Measurements from ENCODE around the gene SETD6. TPM values are rescaled to one million over a fixed set of nuclear protein-coding genes. Genes with fewer than 3 reads are reported as not detected.

SETD6 gene
- total and polyA plus RNA-seq, 2 donors (not counting 1 experiment from before 2014, with no cell fraction given), result 7.2 to 7.9 TPM

DNA sequence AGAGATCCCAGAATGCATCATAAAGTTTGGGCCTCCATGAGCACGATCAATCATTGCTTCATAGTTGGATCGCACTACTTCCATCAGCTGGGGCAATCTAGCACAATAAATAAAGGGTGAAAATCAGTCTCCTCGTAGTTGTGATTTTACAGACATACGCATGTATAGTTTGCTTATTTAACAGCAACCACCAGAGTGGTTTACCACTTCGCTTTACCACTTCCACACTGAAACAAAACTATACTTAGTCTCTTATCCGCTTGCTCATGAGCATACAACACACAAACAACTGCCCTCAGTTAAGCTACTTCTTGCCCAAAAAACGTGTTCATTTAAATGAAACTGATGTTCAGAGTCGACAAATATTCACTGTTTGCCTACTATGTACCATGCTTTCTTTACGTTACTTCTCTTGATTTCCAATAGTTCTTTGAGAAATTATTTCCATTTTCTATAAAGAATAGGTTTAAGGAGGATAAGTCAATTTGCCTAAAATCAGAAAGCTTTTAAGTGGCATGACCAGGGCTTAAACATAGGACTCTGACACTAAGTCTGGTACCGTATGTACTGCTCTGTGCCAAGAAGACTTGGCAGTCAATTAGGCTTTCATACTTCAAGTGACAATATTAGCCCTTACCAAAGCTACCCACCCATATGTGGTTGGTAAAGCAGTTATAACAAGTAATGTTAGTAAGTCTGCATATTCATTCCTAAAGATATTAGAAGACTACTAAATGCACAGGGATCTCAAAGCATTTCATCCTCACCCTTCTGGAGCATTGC, 22.0 kb downstream of the SETD6 start:
- Histone ChIP-seq H3K4me1 (ENCODE audit: control insufficient read depth, extremely low read depth, insufficient read depth, low read length) (no peaks in the 10 kb centered on the region), H3K4me3 (replicated peaks in 1 of 4; ENCODE audit: control extremely low read depth in 1 of 4, insufficient read depth in 1 of 4, low read depth in 3 of 4, low read length in 4 of 4) (no peak overlapping the region), H3K4me2 (ENCODE audit: extremely low read depth, insufficient read depth, low read length) (no peak overlapping the region), H3K9ac (ENCODE audit: insufficient read depth, low read length) (no peak overlapping the region), H3K79me2 (ENCODE audit: control insufficient read depth, insufficient read depth, low read length) (no peaks in the 10 kb centered on the region), H3K27ac (ENCODE audit: insufficient read depth, low read length) (no peak overlapping the region), H3K9me3 (ENCODE audit: control insufficient read depth, insufficient read depth, low read depth, low read length) (no peaks in the 10 kb centered on the region), H3K27me3 (ENCODE audit: control insufficient read depth, insufficient read depth, low read length) (no peaks in the 10 kb centered on the region), H2AFZ (ENCODE audit: low read length) (no peak overlapping the region), H3K36me3 (ENCODE audit: control insufficient read depth, insufficient read depth, low read length) (peaks cover 17% of the 10 kb centered on the region), H4K20me1 (ENCODE audit: control insufficient read depth, extremely low read depth, insufficient read depth, low read length) (no peaks in the 10 kb centered on the region)
- TF ChIP-seq CTCF (conservative IDR thresholded peaks at IDR 0.05 in 1 of 2, IDR thresholded peaks at IDR 0.05 in 1 of 2; ENCODE audit: low read depth in 1 of 2, low read length in 2 of 2) (no peak), EZH2 (IDR thresholded peaks at IDR 0.05; ENCODE audit: low read length, missing control alignments) (no peak)
- DNase-seq (ENCODE audit: low read depth in 2 of 2), result no peak

DNA sequence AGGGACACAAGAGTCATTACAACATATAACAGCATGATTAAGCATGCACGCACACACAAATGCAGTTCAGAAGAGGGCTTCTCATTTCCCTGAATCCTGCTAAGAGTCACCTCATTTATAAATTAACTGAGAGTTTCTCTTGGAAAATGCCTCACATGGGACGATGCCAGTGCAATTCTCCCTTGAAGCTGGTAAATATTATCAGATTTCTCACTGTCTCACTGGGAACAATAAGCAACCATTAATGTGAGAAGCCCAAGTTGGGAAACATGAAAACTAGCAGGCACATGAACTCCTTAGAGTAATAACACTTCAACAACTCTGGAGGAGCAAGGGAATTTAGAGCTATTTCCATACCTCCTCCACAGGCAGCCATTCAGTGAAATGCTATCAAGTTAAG, 26.4 kb downstream of the SETD6 start:
- peaks cover 16% of the 10 kb centered on the region for H3K36me3 ChIP-seq (ENCODE audit: control insufficient read depth, insufficient read depth, low read length)
- H3K4me1 ChIP-seq (ENCODE audit: control insufficient read depth, extremely low read depth, insufficient read depth, low read length), result no peaks in the 10 kb centered on the region
- H4K20me1 ChIP-seq (ENCODE audit: control insufficient read depth, extremely low read depth, insufficient read depth, low read length), result no peaks in the 10 kb centered on the region
- H3K4me3 ChIP-seq (replicated peaks in 1 of 4; ENCODE audit: control extremely low read depth in 1 of 4, insufficient read depth in 1 of 4, low read depth in 3 of 4, low read length in 4 of 4), result no peak overlapping the region
- no peaks in the 10 kb centered on the region for H3K9me3 ChIP-seq (ENCODE audit: control insufficient read depth, insufficient read depth, low read depth, low read length)
- no peak for DNase-seq (ENCODE audit: low read depth in 2 of 2)
- H3K4me2 ChIP-seq (ENCODE audit: extremely low read depth, insufficient read depth, low read length), result no peak overlapping the region
- H2AFZ ChIP-seq (ENCODE audit: low read length), result no peak overlapping the region
- no peak overlapping the region for H3K9ac ChIP-seq (ENCODE audit: insufficient read depth, low read length)
- no peak for TF ChIP-seq CTCF (conservative IDR thresholded peaks at IDR 0.05 in 1 of 2, IDR thresholded peaks at IDR 0.05 in 1 of 2; ENCODE audit: low read depth in 1 of 2, low read length in 2 of 2)
- TF ChIP-seq EZH2 (IDR thresholded peaks at IDR 0.05; ENCODE audit: low read length, missing control alignments), result no peak
- H3K27me3 ChIP-seq (ENCODE audit: control insufficient read depth, insufficient read depth, low read length), result no peaks in the 10 kb centered on the region
- H3K79me2 ChIP-seq (ENCODE audit: control insufficient read depth, insufficient read depth, low read length), result no peaks in the 10 kb centered on the region
- no peak overlapping the region for H3K27ac ChIP-seq (ENCODE audit: insufficient read depth, low read length)

- no peak for DNase-seq (ENCODE audit: low read depth in 2 of 2)
- TF ChIP-seq EZH2 (IDR thresholded peaks at IDR 0.05; ENCODE audit: low read length, missing control alignments) (no peak), CTCF (conservative IDR thresholded peaks at IDR 0.05 in 1 of 2, IDR thresholded peaks at IDR 0.05 in 1 of 2; ENCODE audit: low read depth in 1 of 2, low read length in 2 of 2) (no peak)
- H3K4me1 ChIP-seq (ENCODE audit: control insufficient read depth, extremely low read depth, insufficient read depth, low read length), result no peaks in the 10 kb centered on the region
- H3K9ac ChIP-seq (ENCODE audit: insufficient read depth, low read length), result no peak overlapping the region
- H3K4me3 ChIP-seq (replicated peaks in 1 of 4; ENCODE audit: control extremely low read depth in 1 of 4, insufficient read depth in 1 of 4, low read depth in 3 of 4, low read length in 4 of 4), result no peak overlapping the region
- H2AFZ ChIP-seq (ENCODE audit: low read length), result no peak overlapping the region
- H3K4me2 ChIP-seq (ENCODE audit: extremely low read depth, insufficient read depth, low read length), result no peak overlapping the region
- H3K27ac ChIP-seq (ENCODE audit: insufficient read depth, low read length), result no peak overlapping the region
- peaks cover 12% of the 10 kb centered on the region for H3K36me3 ChIP-seq (ENCODE audit: control insufficient read depth, insufficient read depth, low read length)
- H3K27me3 ChIP-seq (ENCODE audit: control insufficient read depth, insufficient read depth, low read length), result no peaks in the 10 kb centered on the region
- H3K79me2 ChIP-seq (ENCODE audit: control insufficient read depth, insufficient read depth, low read length), result no peaks in the 10 kb centered on the region
- H4K20me1 ChIP-seq (ENCODE audit: control insufficient read depth, extremely low read depth, insufficient read depth, low read length), result no peaks in the 10 kb centered on the region
- H3K9me3 ChIP-seq (ENCODE audit: control insufficient read depth, insufficient read depth, low read depth, low read length), result no peaks in the 10 kb centered on the region
These were observed 27.0 kb downstream of the SETD6 start for GRCh38 chr16:58542291-58542690.
